GM12864 (cell line): ENCODE measurements around the gene UBE2O.

Experiments used
- DNase-seq: peaks from one replicate; pipeline ENCODE4 v3.0.0-alpha.2; 2011; ENCODE audit warnings: low read depth
- H3K4me3 ChIP-seq: 2 replicates; pipeline ENCODE4 v1.5.1; 2011; ENCODE audit warnings: mild to moderate bottlenecking, low read depth, low read length, control low read depth
- CTCF ChIP-seq: IDR thresholded peaks from 2 replicates; pipeline ENCODE4 v1.5.1; 2011; ENCODE audit warnings: low read depth, mild to moderate bottlenecking, moderate library complexity, low read length, control low read depth, inconsistent platforms; ENCODE audit errors: missing control alignments

Gene UBE2O

GRCh38 chr17:76444518-76445311, 8.2 kb downstream of the UBE2O start:
- no peak for DNase-seq
- H3K4me3 ChIP-seq: peak overlapping the region; percentile 24; the same call in 1 of the 2 replicates
- TF ChIP-seq CTCF: no peak

- H3K4me3 ChIP-seq: no peak overlapping the region
- no peak for DNase-seq
- TF ChIP-seq CTCF: no peak
These were observed 10.3 kb downstream of the UBE2O start for GRCh38 chr17:76442341-76443338.

GRCh38 chr17:76441686-76442340, 11.1 kb downstream of the UBE2O start:
- TF ChIP-seq CTCF: no peak
- no peak for DNase-seq
- no peak overlapping the region for H3K4me3 ChIP-seq

- DNase-seq: no peak
- no peak overlapping the region for H3K4me3 ChIP-seq
- no peak for TF ChIP-seq CTCF
These were observed 12.1 kb downstream of the UBE2O start for GRCh38 chr17:76440751-76441362.

GRCh38 chr17:76439314-76439928, 13.5 kb downstream of the UBE2O start:
- no peak overlapping the region for H3K4me3 ChIP-seq
- no peak for DNase-seq
- TF ChIP-seq CTCF: no peak

GRCh38 chr17:76438906-76439305, 14.0 kb downstream of the UBE2O start:
- no peak for DNase-seq
- no peak for TF ChIP-seq CTCF
- no peak overlapping the region for H3K4me3 ChIP-seq
